RWPE2 (cell line): ENCODE measurements around the gene ESR1.

ENCODE experiments used
- ATAC-seq: fragments of 200-7000 bp; cut with Tn5 transposase; 3 replicates; pipeline ENCODE4 v1.9.1; 2021; ENCODE audit warnings: low read depth
- DNase-seq: peaks from one replicate; pipeline ENCODE4 v3.0.0-alpha.2; 2020; ENCODE audit warnings: low spot score
- H3K27ac ChIP-seq: fragments of 450-650 bp; 2 replicates; pipeline ENCODE4 v1.5.1; 2017; ENCODE audit warnings: mild to moderate bottlenecking; ENCODE audit not compliant: poor library complexity, severe bottlenecking
- H3K27me3 ChIP-seq: fragments of 250-450 bp; sonication (Bioruptor Pico); 2 replicates; pipeline ENCODE4 v1.5.1; 2021; ENCODE audit warnings: mild to moderate bottlenecking, moderate library complexity; ENCODE audit not compliant: insufficient read depth, poor library complexity, severe bottlenecking
- H3K36me3 ChIP-seq: fragments of 250-450 bp; sonication (Bioruptor Pico); 2 replicates; pipeline ENCODE4 v1.5.1; 2020; ENCODE audit warnings: low read depth, mild to moderate bottlenecking, moderate library complexity
- H3K4me1 ChIP-seq: fragments of 250-450 bp; sonication (Bioruptor Pico); 2 replicates; pipeline ENCODE4 v1.5.1; 2021; ENCODE audit warnings: mild to moderate bottlenecking, moderate library complexity; ENCODE audit not compliant: insufficient read depth, poor library complexity, severe bottlenecking
- H3K4me3 ChIP-seq: fragments of 250-450 bp; sonication (Bioruptor Pico); 2 replicates; pipeline ENCODE4 v1.5.1; 2021; ENCODE audit warnings: mild to moderate bottlenecking, moderate library complexity; ENCODE audit not compliant: severe bottlenecking
- H3K9me3 ChIP-seq: fragments of 250-450 bp; sonication (Bioruptor Pico); 2 replicates; pipeline ENCODE4 v1.5.1; 2021; ENCODE audit warnings: mild to moderate bottlenecking, moderate library complexity; ENCODE audit not compliant: severe bottlenecking
- CTCF ChIP-seq: fragments of 450-650 bp; IDR thresholded peaks from one replicate; pipeline ENCODE4 v1.5.1; 2017; ENCODE audit warnings: mild to moderate bottlenecking, moderate library complexity; ENCODE audit not compliant: poor library complexity, severe bottlenecking

The ESR1 gene

GRCh38 chr6:152004896-152005295, 197.4 kb downstream of the ESR1 start:
- H3K27me3 ChIP-seq = no peaks in the 10 kb centered on the region
- no peak for TF ChIP-seq CTCF
- peaks cover 3% of the 10 kb centered on the region for H3K4me1 ChIP-seq
- no peaks in the 10 kb centered on the region for H3K9me3 ChIP-seq
- DNase-seq = no peak
- H3K27ac ChIP-seq = no peak overlapping the region
- ATAC-seq = no peak
- no peaks in the 10 kb centered on the region for H3K36me3 ChIP-seq
- no peak overlapping the region for H3K4me3 ChIP-seq

- H3K9me3 ChIP-seq = no peaks in the 10 kb centered on the region
- ATAC-seq (no peak), DNase-seq (no peak)
- TF ChIP-seq CTCF = no peak
- H3K27me3 ChIP-seq = no peaks in the 10 kb centered on the region
- no peak overlapping the region for H3K4me3 ChIP-seq
- no peak overlapping the region for H3K27ac ChIP-seq
- H3K36me3 ChIP-seq = no peaks in the 10 kb centered on the region
- H3K4me1 ChIP-seq = no peaks in the 10 kb centered on the region
Observed at GRCh38 chr6:152008779-152009178, 201.3 kb downstream of the ESR1 start.

GRCh38 chr6:152012227-152012626, 204.7 kb downstream of the ESR1 start:
- no peak overlapping the region for H3K4me3 ChIP-seq
- no peak overlapping the region for H3K27ac ChIP-seq
- no peak for DNase-seq
- no peaks in the 10 kb centered on the region for H3K36me3 ChIP-seq
- H3K4me1 ChIP-seq = no peaks in the 10 kb centered on the region
- TF ChIP-seq CTCF = no peak
- no peak for ATAC-seq
- H3K9me3 ChIP-seq = no peaks in the 10 kb centered on the region
- H3K27me3 ChIP-seq = no peaks in the 10 kb centered on the region

DNA sequence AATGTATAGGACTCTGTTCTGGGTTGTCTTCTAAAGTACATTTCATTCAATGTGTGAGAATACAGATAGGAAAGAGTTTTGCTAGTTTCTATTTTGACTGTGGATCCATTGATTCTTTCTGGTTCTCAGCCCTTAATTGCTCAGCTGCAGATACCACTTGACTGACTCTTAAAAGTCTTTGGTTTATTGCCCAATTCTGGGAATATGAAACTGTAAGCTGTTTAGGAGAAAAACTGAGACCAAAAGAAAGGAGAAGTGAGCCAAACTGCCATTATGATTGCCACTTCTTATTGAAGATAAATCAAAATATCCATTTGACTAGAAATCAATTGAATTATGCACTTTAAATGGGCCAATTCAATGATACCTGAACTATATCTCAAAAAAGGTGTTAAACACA, 211.4 kb downstream of the ESR1 start:
- no peaks in the 10 kb centered on the region for H3K36me3 ChIP-seq
- no peak overlapping the region for H3K27ac ChIP-seq
- DNase-seq = no peak
- peaks cover 4% of the 10 kb centered on the region for H3K9me3 ChIP-seq
- no peak for TF ChIP-seq CTCF
- H3K4me3 ChIP-seq = no peak overlapping the region
- H3K27me3 ChIP-seq = no peaks in the 10 kb centered on the region
- H3K4me1 ChIP-seq = no peaks in the 10 kb centered on the region
- no peak for ATAC-seq

- TF ChIP-seq CTCF = no peak
- Histone ChIP-seq H3K27me3 (no peaks in the 10 kb centered on the region), H3K9me3 (peaks cover 8% of the 10 kb centered on the region), H3K4me3 (no peak overlapping the region), H3K36me3 (no peaks in the 10 kb centered on the region), H3K4me1 (peaks cover 8% of the 10 kb centered on the region), H3K27ac (no peak overlapping the region)
- DNase-seq (no peak), ATAC-seq (no peak)
Observed at GRCh38 chr6:152022303-152022702, 214.8 kb downstream of the ESR1 start.
